Kidney tubule cell (primary cell): ENCODE results near the gene C16orf46.

Source experiments
- DNase-seq: peaks from one replicate; pipeline ENCODE4 v3.0.0-alpha.2; 2018; ENCODE audit warnings: low spot score

Gene C16orf46

DNA sequence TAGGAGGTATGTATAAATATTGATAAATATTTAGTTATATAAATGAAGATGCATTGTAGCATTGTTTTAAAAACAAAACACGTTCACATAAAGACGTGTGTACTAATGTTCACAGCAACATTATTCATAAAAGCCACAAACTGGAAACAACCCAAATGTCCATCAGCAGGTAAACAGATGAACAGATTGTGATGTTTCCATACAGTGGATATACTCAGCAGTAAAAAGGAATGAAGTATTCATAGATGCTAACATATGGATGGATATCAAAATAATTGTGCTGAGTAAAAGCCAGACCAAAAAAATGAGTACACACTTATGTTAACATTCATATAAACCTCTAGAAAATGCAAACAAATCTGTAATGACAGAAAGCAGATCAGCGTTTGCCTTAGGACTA lies 64.1 kb downstream of the C16orf46 start:
- no peak for DNase-seq
